NB4 (cell line): ENCODE results near the gene IL21R.
"Not testable (repeated sequence)": the region's sequence is repeated elsewhere in the genome, so short reads cannot be mapped to it uniquely, and the experiment has no call there.

Source experiments
- DNase-seq: peaks from one replicate; pipeline ENCODE4 v3.0.0; 2010; ENCODE audit warnings: low read depth
- H3K4me3 ChIP-seq: one replicate; pipeline ENCODE4 v1.5.1; 2011; ENCODE audit warnings: mild to moderate bottlenecking, low read depth, low read length, moderate library complexity
- MYC ChIP-seq: IDR thresholded peaks from 2 replicates; pipeline ENCODE4 v1.6.1; 2011; ENCODE audit warnings: low read depth, low read length
- POLR2A ChIP-seq: IDR thresholded peaks from 2 replicates; pipeline ENCODE4 v1.6.1; 2011; ENCODE audit warnings: mild to moderate bottlenecking; ENCODE audit not compliant: insufficient read length; ENCODE audit errors: extremely low read depth
- TF ChIP-seq, protein P1 (sequence below): IDR thresholded peaks from one replicate; pipeline ENCODE4 v1.5.1; 2012; ENCODE audit warnings: low read depth, low read length
- TF ChIP-seq, protein P2 (sequence below): IDR thresholded peaks from 2 replicates; pipeline ENCODE4 v1.6.1; 2011; ENCODE audit warnings: low read depth, low read length

IL21R gene

DNA sequence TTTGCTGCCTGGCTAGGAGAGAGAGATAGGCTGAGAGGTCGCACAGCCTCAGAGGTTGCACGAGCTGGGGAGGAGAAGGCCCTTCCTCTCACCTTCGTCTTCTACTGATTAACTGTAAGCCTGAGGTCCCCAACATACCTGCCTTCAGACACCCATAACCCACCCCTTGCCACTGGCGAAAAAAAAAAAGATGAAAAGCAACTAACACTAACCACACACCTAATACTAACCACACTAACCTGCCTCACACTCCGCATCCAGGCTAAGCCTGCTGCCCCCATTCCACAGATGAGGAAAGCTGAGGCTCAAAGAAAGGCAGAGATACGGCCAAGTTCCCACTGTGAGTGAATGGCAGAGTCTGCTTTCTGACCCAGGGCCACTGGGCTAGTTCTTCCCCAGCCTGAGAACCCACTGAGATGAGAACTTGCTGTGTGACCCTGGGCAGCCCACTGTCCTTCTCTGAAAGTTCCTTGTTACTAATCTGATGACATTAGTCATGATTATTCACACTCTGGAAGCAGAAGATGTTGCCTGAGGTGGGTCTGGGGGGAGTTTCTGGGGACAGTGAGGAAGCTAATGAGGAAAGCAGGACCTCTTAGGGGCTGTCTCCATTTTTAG, 4.6 kb downstream of the IL21R start:
- H3K4me3 ChIP-seq = no peak overlapping the region
- DNase-seq = no peak
- TF ChIP-seq, protein P1, sequence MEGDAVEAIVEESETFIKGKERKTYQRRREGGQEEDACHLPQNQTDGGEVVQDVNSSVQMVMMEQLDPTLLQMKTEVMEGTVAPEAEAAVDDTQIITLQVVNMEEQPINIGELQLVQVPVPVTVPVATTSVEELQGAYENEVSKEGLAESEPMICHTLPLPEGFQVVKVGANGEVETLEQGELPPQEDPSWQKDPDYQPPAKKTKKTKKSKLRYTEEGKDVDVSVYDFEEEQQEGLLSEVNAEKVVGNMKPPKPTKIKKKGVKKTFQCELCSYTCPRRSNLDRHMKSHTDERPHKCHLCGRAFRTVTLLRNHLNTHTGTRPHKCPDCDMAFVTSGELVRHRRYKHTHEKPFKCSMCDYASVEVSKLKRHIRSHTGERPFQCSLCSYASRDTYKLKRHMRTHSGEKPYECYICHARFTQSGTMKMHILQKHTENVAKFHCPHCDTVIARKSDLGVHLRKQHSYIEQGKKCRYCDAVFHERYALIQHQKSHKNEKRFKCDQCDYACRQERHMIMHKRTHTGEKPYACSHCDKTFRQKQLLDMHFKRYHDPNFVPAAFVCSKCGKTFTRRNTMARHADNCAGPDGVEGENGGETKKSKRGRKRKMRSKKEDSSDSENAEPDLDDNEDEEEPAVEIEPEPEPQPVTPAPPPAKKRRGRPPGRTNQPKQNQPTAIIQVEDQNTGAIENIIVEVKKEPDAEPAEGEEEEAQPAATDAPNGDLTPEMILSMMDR = no peak
- no peak for TF ChIP-seq POLR2A
- TF ChIP-seq, protein P2, sequence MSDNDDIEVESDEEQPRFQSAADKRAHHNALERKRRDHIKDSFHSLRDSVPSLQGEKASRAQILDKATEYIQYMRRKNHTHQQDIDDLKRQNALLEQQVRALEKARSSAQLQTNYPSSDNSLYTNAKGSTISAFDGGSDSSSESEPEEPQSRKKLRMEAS = no peak
- TF ChIP-seq MYC = no peak

DNA sequence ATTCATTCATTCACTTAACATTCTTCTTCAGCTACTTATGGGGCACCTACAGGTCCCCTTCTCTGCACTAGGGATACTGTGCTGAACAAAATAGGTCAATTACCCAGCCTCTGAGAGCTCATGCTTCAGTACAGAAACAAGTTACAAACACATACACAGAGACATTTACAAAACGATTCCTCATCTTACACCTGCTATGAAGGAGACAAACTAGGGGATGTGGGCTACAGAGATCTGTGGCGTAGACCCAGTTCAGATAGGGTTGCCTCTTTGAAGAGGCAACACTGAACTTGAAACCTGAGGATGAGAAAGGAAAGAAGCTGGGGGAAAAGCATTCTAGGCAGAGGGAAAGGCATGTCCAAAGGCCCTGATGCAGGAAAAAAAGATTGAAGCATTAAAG, 5.2 kb downstream of the IL21R start:
- no peak for DNase-seq
- TF ChIP-seq, protein P1 = no peak
- TF ChIP-seq MYC = no peak
- TF ChIP-seq, protein P2 = no peak
- TF ChIP-seq POLR2A = no peak
- no peak overlapping the region for H3K4me3 ChIP-seq

DNA sequence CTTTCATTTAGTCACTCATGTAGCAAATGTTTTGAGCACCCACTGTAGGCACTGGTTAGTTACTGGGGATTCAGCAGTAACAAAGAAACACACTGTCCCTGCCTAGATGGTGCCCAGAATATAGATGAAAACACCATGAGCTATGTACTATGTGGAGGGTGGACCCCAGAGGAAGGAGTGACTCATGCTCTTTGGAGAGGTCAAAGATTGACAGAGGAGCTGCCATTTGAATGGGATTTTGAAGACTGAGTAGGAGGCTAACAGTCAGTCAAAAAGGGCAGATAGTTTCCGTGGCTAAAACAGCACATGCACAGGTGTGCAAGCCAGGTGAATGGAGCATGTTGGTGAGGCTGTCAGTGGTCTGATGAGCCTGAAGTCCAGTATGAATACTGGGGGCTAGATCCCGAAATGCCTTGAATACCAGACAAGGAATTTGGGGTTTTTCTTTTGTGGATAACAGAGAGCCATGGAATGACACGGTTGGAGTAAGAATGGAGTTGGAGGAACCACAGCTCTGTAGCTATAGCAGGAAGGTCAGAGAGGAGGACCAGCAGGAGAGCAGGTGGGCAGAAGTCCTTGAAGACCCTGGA, 6.1 kb downstream of the IL21R start:
- no peak for TF ChIP-seq POLR2A
- TF ChIP-seq, protein P1 = no peak
- no peak for TF ChIP-seq MYC
- TF ChIP-seq, protein P2 = no peak
- H3K4me3 ChIP-seq = no peak overlapping the region
- DNase-seq = peak; percentile 58

DNA sequence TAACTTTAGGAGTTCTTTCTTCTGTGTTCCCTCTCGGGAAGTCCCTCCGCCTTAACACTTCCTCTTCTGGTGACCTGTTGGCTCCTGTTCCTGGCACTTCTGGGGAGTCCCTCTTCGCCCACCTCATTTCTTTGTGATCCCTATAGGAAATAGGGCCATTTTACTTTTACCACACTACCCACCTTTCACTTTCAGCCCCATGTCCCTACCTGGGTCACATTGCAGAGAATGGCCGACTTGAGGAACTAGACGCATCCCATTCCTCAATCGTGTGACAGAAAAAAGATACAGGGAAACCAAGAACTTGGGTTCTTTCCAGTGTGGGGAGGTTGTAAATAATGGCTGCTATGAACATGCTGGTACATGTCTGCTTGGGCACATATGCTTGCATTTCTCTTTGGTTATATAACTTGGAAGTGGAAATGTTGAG, 6.6 kb downstream of the IL21R start:
- TF ChIP-seq MYC (no peak), POLR2A (no peak)
- TF ChIP-seq, protein P2 = no peak
- TF ChIP-seq, protein P1 = no peak
- no peak for DNase-seq
- no peak overlapping the region for H3K4me3 ChIP-seq

DNA sequence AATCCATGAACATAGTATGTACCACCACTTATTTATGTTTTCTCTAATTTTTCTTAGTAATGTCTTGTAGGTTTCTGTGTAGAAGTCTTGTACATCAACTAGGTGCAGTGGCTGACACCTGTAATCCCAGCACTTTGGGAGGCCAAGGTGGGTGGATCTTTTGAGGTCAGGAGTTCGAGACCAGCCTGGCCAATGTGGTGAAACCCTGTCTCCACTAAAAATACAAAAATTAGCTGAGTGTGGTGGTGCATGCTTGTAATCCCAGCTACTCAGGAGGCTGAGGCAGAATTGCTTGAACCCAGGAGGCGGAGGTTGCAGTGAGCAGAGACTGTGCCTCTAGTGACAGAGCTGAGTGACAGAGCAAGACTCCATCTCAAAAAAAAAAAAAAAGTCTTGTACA, 8.0 kb downstream of the IL21R start:
- DNase-seq = not testable (repeated sequence)

DNA sequence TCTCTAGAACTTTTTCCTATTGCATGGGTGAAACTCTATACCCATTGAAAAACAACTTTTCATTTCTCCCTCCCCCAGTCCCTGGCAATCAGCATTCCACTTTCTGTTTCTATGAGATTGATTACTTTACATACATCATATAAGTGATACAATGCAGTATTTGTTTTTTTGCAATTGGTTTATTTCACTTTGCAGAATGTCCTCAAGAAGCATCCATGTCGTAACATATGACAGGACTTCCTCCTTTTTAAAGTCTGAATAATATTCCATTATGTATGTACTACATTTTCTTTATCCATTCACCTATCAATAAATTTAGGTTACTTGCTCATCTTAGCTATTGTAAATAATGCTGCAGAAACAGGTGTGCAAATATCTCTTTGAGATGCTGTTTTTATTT, 8.8 kb downstream of the IL21R start:
- no peak for TF ChIP-seq MYC
- TF ChIP-seq, protein P1 = no peak
- TF ChIP-seq POLR2A = no peak
- TF ChIP-seq, protein P2 = no peak
- no peak overlapping the region for H3K4me3 ChIP-seq
- DNase-seq = no peak

More for the DNA sequence above, 8.0 kb downstream of the IL21R start:
- not testable (repeated sequence) for H3K4me3 ChIP-seq
